NCI-H2029 (cell line): ENCODE data around the gene SLC32A1.

Source experiments
- DNase-seq: peaks from one replicate; lab custom pipeline; 2025; lab: John Stamatoyannopoulos, UW

The SLC32A1 gene

DNA sequence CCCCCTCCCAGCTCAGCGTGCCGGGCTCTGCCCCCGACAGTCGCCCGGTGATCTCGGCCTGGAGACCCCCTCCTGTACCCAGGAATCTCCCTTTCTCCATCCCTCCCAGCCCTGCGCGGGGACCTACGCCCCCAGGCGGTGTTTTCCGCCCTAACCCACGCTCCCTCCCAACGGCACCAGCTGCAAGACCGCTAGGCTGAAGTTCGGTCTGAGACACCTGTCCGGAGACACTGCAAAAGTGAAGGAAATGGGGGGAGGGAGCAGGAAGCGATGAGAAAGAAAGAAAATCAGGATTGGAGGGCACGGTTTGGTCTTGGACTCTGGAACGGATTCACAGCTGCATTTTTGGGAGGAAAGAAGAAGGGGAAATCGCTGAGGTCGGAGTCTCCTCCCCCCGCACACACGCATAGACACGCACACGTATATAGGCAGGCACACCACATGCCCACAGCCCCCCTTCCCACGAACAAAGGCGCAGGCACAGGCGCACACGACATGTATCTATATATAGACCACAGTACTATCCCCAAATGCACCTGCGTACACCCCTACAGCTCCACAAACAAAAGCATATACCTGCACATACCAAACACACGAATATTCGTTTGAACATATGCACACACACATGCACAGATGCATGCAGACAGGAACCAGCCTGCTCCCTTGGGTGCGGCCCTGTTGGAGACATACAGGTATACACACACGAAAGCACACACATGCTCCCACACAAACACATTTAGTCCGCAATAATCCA lies 1.0 kb downstream of the SLC32A1 start:
- DNase-seq = no peak

DNA sequence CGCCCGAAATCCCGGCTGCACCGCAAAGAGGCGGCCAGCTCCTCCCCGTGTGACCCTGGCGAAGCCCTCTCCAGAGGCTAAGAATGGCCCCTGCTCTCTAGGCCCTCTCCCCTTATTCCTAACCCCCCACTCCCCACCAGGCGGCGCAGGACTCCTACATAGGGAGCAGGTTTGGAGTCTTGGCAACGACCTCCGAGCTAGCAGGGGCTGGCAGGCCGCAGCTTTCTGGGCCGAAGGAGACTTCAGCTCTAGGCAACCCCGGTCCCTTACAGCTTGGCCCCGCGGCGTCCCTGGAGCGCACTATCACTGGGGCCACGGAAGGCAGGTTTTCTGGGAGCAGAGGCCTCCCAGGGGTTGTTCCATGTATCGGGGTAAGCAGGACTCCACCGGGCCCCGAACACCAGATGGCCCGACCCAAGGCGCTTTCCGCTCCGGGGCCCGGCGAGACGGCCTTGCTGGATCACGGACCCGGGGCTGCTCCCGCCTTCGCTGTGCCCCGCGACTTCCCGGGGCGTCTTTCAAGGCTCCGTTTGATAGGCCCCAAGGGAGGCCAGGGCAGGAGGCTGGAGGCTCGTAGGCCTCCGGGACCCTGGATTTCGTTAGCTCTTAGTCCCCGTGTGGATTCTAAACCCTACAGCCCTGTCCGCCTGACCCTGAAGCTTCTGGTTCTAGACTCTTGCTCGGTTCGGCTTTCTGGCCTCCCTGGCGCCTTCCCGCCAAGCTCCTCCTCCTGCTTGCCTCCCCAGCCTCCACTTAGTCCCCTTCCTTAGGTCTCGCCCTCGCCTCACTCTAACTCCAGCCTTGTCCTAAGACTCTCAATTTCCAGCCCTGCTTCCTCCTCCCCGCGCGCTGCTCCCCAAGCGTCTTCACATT lies 1.9 kb downstream of the SLC32A1 start:
- peak; percentile 31 for DNase-seq

DNA sequence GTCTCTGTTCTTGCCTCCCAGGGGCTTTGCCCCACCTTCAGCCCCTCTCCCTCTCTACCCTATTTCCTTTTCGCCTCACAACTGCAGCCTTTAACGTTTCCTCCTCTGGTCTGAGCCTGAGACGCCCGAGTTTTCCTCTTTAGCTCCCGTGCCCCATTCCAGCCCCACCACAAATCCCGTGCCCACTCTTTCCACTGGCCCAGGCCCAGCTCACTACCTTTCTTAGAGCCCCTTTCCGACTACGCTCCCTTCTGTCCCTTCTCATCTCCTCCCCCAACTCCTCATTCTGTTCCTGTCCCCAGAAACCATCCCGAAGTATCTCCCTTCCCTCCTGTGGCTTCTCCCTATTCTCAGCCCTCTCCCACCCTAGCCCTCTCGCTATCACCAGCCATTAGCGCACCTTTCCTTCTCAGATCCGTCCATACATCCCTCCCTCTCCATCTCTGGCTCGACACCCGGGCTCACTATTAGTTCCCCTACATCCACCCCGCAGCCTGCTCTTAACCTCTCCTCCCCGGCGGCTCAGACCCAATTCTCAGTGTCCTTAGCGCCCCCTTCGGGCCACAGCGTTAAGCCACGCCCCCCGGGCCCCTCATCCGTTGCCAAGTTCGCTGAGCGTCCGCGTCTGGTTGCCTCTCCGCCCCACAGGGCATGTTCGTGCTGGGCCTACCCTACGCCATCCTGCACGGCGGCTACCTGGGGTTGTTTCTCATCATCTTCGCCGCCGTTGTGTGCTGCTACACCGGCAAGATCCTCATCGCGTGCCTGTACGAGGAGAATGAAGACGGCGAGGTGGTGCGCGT lies 2.7 kb downstream of the SLC32A1 start:
- DNase-seq = no peak

DNA sequence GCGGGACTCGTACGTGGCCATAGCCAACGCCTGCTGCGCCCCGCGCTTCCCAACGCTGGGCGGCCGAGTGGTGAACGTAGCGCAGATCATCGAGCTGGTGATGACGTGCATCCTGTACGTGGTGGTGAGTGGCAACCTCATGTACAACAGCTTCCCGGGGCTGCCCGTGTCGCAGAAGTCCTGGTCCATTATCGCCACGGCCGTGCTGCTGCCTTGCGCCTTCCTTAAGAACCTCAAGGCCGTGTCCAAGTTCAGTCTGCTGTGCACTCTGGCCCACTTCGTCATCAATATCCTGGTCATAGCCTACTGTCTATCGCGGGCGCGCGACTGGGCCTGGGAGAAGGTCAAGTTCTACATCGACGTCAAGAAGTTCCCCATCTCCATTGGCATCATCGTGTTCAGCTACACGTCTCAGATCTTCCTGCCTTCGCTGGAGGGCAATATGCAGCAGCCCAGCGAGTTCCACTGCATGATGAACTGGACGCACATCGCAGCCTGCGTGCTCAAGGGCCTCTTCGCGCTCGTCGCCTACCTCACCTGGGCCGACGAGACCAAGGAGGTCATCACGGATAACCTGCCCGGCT lies 3.4 kb downstream of the SLC32A1 start:
- DNase-seq = no peak

DNA sequence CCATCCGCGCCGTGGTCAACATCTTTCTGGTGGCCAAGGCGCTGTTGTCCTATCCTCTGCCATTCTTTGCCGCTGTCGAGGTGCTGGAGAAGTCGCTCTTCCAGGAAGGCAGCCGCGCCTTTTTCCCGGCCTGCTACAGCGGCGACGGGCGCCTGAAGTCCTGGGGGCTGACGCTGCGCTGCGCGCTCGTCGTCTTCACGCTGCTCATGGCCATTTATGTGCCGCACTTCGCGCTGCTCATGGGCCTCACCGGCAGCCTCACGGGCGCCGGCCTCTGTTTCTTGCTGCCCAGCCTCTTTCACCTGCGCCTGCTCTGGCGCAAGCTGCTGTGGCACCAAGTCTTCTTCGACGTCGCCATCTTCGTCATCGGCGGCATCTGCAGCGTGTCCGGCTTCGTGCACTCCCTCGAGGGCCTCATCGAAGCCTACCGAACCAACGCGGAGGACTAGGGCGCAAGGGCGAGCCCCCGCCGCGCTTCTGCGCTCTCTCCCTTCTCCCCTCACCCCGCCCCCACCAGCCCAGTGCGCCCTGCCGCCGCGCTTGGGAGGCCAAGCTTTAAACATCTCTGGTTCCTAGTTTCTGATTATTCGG lies 4.0 kb downstream of the SLC32A1 start:
- no peak for DNase-seq

DNA sequence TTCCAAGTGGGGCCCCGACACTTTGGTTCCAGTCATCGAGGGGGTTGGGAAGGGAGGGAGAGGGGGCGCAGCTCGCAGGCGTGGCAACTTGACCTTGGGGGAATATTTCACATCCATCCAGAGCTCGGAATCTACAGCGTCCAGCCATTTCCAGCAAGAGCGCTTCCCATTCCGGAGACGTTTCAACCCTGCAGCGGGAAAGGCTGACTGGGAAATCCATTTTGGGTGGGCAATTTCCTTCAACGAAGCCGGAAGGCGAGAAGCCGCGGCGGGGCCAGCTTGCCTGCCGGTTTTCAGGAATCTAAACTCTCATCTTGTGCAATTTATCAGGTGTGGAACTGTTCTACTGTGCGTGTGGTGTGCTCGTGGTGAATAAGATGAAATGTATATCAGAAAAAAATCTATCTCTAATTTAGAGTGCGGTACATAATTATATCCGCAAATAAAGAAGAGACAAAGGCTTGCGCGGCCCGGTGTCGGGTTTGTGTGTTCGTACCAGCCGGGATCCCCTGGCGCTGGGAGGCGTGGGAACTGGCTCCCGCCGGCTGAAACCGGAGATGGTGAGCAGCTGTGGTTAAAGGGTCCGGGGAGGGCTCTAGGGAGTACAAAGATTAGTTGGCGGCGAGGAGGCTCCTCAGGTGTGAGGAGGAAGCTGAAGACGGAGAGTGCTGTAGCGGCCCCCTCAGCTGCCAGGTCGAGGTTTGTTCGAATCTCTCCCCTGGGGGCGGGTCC lies 4.8 kb downstream of the SLC32A1 start:
- peak; percentile 55 for DNase-seq

DNA sequence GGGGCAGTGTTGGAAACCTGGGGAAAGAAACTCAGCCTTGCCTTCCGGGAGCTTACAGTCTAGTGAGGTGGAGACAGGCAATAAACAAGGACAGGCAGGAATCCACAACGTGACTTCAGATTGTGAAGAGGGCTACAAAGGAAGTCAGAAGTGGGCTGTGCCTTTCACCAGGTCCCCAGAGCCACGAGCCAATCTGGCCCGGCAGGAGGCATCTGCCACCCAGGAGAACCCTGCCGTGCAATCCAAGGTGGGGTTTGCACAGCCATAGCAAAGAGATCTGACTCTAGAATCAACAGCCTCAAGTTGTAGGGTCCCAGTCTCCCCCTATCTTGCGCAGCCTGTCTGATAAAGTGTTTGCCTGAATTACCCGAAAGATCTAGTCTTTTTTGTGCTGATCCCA lies 5.5 kb downstream of the SLC32A1 start:
- DNase-seq = no peak

DNA sequence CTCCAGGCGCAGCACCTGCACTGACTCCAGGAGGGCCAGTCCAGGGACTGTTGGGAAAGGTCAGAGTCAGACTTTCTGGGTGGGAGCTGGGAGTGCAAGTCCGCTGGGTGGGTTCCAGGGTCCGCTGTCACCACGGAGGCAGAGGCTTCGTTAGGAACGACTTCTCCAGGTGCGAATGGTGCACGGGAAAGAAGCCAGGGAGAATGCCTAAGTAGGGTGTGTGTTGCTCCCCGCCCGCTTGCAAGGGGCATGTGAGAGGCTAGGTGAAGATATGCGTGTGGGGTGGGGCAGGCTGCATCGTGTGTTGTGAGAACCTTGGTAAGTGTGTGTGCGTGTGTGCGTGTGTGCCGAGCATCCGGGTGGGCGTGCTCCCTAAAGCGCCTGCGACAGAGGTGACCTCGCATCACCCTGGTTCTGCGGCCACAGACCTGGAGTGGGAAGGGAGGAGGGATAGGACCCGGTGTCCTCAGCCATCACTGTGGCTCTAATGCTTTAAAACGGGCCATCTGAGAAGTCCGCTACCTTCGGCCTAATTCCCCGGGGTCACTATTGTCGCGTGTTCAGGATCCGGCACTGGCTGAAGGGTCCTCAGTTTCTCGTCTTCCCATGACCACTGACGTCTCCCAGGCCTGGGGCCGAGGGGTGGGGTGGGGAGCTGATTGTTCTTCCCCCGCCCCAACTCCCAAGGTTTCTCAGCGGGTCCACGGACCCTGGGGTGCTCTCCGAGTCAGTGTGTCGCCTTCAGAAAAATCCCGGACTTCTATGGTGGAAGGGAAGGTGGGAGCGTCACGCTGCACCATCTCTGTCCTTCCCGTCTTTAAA lies 6.1 kb downstream of the SLC32A1 start:
- DNase-seq = no peak

DNA sequence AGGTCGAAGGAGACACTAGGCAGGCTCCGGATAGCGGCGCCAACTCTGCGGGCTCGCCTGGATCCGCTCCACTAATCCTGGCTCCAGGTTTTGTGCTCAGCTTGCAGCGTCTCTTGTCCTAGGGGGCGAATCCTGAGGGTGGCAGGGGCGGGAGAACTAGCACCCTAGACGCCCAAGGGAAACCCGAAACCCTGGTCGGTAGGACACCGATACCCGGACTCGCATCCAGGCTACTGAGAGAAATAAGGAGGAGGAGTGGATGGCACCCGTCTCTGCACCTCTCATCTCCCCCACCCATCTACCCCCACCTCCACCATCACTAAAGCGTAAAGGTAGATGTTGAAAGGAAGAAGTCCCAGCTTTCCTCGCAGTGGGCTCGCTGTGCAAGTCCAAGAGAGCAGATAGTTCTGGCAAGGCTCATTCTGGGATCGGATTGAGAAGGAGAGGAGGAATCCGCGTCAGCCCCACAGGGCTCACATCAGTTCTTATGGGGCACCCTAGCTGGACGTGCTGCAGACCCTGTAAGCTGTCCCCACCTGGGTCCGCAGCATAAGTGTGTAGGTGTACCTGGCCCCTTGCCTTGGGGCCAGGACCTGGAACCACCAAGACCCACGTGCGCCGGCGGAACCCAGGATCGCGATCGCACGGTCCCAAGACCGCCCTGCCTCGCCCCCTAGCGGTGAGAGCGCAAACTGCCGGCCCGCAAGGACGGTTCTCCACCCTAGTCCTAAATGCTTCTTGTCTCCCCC lies 6.9 kb downstream of the SLC32A1 start:
- DNase-seq = peak; percentile 60

DNA sequence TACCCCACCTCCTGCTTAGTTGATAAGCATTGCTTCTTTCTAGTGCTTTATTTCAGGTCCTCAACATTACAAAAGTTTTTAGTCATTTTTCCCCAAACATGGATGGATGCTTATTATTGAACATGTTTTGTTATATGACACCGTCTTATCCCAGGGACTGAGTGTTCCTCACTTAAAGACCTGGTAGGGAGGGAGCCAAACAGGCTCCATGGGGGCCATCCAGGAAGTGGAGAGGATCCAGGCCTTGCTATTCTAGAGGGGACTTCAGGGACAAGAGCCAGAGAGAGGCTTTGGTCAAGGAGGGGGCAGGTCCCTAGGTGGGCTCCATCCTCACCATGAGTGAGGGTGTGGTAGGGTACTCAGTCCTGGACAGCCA lies 7.4 kb downstream of the SLC32A1 start:
- no peak for DNase-seq

DNA sequence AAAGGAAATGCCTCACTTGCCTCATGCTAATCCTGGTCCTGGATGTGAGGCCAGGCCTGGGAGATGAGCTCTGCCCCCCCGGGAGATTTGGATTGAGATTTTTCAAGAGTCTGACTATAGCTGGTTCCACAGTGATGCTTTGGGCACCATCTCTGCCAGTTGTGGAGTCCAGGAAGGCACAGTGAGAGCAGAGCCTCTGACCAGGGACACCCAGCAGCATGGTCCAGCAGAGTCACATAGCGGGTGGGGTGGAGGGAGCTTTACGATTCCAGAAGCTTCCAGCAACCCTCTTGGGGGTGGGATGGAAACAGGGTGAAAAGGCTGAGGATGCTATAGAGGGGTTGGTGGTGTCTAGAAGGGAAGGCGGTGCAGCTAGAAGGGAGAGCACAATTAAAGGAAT lies 8.7 kb downstream of the SLC32A1 start:
- DNase-seq = no peak

DNA sequence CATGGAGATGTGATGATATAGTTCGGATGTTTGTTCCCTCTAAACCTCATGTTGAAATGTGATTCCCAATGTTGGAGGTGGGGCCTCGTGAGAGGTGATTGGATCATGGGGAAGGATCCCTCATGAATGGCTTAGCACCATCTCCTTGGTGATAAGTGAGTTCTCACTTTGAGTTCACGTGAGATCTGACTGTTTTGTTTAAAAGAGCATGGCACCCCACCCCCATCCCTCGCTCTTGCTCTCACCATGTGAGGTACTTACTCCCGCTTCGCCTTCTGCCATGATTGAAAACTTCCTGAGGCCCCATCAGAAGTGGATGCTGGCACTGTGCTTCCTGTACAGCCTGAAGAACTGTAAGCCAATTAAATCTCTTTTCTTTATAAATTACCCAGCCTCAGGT lies 10.9 kb downstream of the SLC32A1 start:
- no peak for DNase-seq

DNA sequence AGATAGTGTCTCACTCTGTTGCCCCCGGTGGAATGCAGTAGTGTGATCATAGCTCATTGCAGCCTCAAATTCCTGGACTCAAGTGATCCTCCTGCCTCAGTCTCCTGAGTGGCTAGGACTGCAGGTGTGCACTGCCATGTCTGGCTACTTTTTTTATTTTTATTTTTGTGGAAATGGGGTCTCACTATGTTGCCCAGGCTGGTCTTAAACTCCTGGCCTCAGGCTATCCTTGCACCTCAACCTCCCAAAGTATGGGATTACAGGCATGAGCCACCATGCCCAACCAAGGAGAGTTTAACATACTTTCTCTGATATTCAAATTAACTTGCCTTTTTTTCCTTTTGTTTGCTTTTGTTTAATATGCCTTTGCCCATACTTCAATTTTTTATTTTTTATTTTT lies 13.6 kb downstream of the SLC32A1 start:
- no peak for DNase-seq

DNA sequence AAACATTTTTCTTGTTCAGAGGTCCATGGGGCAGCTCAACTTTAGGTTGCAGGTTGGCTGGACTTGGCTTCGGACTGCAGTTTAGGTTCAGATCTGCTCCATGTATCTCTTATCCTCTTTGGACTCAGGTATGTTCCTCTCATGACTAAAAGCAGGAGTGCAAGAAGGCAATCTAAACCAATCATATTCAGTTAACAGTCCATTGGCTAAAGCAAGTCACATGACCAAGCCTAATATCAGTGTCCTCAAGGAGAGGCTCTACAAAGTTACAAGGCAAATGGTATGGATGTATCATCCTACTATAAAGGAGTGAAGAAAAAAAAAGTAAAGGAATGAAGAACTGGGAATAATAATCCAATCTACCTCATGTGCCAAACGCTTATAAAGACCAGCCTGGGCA lies 21.5 kb downstream of the SLC32A1 start:
- DNase-seq = no peak

DNA sequence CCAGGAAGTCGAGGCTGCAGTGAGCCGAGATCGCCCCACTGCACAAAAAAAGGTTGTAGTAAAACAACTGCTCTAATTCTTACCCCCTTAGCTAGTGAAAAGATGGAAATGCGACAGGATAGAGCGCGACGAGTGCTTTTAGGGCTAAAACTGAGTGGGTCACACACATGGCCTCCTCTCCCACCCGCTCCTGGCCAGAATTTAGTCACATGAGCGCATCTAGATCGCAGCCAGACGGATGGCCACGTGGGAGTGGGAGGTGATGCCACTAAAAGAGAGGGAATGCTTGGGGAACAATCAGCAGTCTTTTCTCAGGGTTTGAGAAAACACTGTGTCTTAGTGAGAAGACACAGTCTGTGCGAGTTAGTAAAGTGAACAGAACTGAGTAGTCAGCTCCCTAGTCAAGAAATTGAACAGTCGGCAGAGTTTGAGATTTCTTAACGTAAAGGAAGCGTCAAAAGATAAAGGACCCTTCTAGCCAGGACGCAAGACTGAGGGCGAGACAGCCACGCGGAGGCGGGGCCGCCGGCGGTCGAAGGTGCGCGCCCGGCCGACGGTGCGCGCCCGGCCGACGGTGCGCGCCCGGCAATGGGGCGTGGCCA lies 23.3 kb downstream of the SLC32A1 start:
- DNase-seq = no peak

DNA sequence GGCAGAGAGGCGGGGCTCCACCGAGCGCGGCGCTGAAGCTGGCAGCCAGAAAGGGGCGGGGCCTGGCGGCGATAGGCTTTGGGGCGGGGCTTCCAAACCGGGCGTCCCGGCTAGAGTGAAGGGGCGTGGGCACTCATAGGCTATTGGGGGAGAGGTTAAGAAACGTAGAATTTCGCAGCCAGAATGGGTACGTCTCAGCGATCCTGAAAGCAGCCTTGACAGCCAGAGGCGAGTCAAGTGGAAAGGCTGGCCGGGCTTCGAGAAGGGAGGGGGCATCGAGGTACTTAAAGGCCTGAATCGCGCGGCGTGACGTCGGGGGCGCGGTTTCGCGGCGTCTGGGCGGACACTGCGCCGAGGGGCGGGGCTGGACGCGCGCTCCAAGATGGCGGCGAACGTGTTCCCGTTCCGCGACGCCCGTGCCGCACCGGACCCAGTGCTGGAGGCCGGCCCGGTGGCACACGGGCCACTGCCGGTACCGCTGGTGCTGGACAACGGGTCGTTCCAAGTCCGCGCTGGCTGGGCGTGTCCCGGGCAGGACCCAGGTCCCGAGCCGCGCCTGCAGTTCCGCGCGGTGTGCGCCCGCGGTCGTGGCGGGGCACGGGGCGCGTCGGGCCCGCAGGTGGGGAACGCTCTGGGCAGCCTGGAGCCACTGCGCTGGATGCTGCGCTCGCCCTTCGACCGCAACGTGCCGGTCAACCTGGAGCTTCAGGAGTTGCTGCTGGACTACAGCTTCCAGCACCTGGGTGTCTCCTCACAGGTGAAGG lies 24.0 kb downstream of the SLC32A1 start, which contains the start of gene ACTR5:
Gene ACTR5, plus strand, starts transcription at position 364 of the 764 bp plus-strand sequence. Its CDS starts 19 bp downstream, at position 383.
- peak; percentile 92 for DNase-seq

DNA sequence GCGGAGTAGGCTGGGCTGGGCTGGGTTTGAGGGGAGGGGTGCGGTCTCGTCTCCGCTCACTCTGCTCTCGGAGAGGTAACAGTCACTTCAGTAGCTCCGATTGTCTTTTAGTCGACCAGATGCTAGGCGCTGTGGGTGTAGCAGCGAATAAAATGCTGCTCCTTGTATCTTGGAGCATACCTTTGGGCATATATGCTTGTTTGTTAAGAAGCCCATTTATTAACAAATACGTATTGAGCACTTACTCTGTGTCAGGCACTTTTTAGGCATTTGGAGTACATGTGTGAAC lies 24.5 kb downstream of the SLC32A1 start:
- DNase-seq = peak; percentile 28

DNA sequence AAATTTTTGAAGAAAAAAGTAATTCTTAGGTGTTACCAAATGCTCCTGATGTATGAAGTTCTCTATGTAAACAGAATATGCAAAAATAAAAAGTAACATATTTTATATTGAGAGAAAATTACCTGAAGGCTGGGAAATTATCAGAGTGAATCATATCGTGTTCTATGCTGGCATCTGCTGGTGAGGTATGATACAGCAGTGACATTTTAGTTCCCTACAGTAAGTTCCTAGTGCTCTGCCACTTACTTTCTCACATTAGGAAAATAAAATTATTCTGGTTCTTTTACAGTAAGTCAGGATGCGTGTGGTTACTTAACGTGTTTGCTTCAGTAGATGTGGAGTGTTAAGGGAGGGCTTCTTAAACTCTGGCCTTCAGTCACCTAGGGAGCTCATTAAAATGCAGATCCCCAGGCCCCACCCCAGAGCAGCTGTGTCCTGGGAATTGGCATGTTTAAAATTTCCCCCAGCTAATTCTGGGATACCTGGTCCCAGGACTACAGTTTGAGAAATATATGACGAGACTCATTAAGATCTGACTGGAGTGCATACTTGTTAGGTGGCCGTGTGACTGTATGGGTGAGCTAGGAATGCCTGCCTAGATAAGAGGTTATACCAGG lies 27.2 kb downstream of the SLC32A1 start:
- DNase-seq = no peak
